Measurements from ENCODE around the gene DCTN2. TPM values are rescaled to one million over a fixed set of nuclear protein-coding genes. Genes with fewer than 3 reads are reported as not detected.

The DCTN2 gene
- total and polyA plus RNA-seq, 4 donors, result 60.0 to 110 (median 84.2) TPM

DNA sequence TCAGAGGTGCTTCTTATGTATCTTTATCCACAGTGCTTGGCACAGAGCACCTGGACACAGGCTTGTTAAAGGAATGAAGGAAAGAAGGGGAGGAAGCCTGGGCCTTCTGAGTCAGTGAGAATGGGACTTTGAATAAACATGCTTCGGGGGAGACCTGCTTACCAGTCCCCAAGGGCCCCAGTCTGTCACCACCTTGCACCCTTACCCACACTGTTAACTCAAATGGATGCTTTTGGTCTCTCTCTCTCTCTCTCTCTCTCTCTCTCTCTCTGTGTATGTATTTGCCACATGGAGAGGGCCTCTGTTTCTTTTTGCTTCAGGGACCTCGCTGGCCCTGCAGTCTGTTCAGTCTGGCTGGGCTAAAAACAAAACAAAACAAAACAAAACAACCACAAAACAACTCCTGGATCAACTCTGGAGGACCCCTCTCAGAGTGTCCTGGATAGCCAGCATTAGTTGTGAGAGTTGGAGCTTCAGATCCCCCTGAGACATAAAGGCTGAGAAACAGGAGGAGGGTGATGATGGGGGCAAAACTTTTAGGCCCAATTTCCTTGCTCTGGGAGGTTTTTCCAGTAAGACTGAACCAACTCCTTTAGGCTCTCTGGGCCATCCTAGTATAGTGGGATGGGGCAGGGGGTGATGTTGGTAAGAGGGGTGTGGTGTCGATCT is 4.8 kb upstream of the DCTN2 start:
- H3K9ac ChIP-seq (ENCODE audit: insufficient read depth in 1 of 2, low read length in 2 of 2), result no peak overlapping the region
- no peaks in the 10 kb centered on the region for H3K36me3 ChIP-seq (ENCODE audit: control insufficient read depth in 4 of 4, insufficient read depth in 4 of 4, low read length in 4 of 4)
- TF ChIP-seq, protein P1, sequence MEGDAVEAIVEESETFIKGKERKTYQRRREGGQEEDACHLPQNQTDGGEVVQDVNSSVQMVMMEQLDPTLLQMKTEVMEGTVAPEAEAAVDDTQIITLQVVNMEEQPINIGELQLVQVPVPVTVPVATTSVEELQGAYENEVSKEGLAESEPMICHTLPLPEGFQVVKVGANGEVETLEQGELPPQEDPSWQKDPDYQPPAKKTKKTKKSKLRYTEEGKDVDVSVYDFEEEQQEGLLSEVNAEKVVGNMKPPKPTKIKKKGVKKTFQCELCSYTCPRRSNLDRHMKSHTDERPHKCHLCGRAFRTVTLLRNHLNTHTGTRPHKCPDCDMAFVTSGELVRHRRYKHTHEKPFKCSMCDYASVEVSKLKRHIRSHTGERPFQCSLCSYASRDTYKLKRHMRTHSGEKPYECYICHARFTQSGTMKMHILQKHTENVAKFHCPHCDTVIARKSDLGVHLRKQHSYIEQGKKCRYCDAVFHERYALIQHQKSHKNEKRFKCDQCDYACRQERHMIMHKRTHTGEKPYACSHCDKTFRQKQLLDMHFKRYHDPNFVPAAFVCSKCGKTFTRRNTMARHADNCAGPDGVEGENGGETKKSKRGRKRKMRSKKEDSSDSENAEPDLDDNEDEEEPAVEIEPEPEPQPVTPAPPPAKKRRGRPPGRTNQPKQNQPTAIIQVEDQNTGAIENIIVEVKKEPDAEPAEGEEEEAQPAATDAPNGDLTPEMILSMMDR (IDR thresholded peaks at IDR 0.05; ENCODE audit: control extremely low read depth, extremely low read depth), result no peak
- peak in 1 of 3 donors; percentile 0 for DNase-seq
- H3K27me3 ChIP-seq (ENCODE audit: control insufficient read depth in 3 of 3, insufficient read depth in 3 of 3, low read length in 2 of 3), result peaks cover 0 to 46% (median 25%) of the 10 kb centered on the region in 3 donors
- H3K4me3 ChIP-seq, result no peak overlapping the region
- ATAC-seq (ENCODE audit: insufficient read depth, low FRiP score), result no peak
- no peaks in the 10 kb centered on the region for H3K9me3 ChIP-seq (ENCODE audit: control insufficient read depth in 4 of 4, insufficient read depth in 3 of 4, low read length in 3 of 4)
- WGBS, 2 donors, result 81 to 89% methylated on average over 3 of the region's 3 CpGs
- H3K4me1 ChIP-seq (ENCODE audit: control insufficient read depth in 5 of 5, insufficient read depth in 5 of 5, low read length in 5 of 5), result peaks cover 0 to 5% (median 0%) of the 10 kb centered on the region in 5 donors
- H3K27ac ChIP-seq (ENCODE audit: low read depth in 1 of 2, low read length in 1 of 2), result no peak overlapping the region

DNA sequence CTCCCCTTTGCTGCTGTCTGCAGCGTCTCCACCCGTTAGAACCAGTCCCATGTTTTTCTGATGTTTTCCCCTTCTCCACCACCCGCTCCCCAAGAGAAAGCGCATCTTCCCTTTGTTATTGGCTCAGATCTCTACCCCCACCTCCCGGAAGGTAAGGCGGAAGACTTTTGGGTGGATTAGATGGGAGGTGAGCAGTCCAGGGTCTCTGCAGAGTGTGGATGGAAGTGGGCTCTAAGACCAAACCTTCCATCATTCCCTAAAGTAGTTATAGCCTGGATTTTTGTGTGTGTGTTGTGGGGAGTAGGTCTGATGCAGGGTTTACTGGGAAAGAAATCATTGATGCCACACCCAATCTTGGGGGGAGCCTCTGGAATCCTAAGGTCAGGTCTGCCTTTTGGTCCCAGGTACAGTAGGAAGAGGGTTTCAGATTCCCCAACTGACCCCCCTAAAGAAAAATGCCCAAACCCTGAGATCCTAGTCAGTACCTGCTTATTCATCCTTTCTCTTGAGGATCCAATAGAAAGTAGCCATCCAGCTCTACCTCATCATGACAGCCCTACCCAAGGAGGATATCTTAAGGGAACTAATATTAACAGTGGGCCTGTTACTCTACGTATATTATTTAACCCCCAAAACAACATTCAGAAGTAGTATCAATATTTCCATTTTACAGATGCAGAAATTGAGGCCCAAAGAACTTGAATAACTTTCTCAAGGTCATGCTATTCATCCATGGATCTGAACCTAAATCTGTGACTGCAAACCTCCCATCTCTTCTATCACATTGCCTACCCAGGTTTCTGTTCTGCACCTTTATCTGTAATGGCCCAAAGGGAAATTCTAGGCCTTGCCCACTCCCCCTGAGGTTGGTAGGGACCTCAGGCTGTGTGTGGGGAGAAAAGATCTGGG is 3.9 kb upstream of the DCTN2 start:
- H3K9me3 ChIP-seq (ENCODE audit: control insufficient read depth in 4 of 4, insufficient read depth in 3 of 4, low read length in 3 of 4), result no peaks in the 10 kb centered on the region
- DNase-seq, result no peak
- no peak overlapping the region for H3K4me3 ChIP-seq
- H3K36me3 ChIP-seq (ENCODE audit: control insufficient read depth in 4 of 4, insufficient read depth in 4 of 4, low read length in 4 of 4), result no peaks in the 10 kb centered on the region
- H3K9ac ChIP-seq (ENCODE audit: insufficient read depth in 1 of 2, low read length in 2 of 2), result no peak overlapping the region
- 73 to 80% methylated on average over 7 of the region's 7 CpGs for WGBS, 2 donors
- no peak for ATAC-seq (ENCODE audit: insufficient read depth, low FRiP score)
- TF ChIP-seq, protein P1 (IDR thresholded peaks at IDR 0.05; ENCODE audit: control extremely low read depth, extremely low read depth), result no peak
- no peak overlapping the region for H3K27ac ChIP-seq (ENCODE audit: low read depth in 1 of 2, low read length in 1 of 2)
- peaks cover 0 to 46% (median 25%) of the 10 kb centered on the region in 3 donors for H3K27me3 ChIP-seq (ENCODE audit: control insufficient read depth in 3 of 3, insufficient read depth in 3 of 3, low read length in 2 of 3)
- H3K4me1 ChIP-seq (ENCODE audit: control insufficient read depth in 5 of 5, insufficient read depth in 5 of 5, low read length in 5 of 5), result peaks cover 1 to 11% (median 5%) of the 10 kb centered on the region in 5 donors

DNA sequence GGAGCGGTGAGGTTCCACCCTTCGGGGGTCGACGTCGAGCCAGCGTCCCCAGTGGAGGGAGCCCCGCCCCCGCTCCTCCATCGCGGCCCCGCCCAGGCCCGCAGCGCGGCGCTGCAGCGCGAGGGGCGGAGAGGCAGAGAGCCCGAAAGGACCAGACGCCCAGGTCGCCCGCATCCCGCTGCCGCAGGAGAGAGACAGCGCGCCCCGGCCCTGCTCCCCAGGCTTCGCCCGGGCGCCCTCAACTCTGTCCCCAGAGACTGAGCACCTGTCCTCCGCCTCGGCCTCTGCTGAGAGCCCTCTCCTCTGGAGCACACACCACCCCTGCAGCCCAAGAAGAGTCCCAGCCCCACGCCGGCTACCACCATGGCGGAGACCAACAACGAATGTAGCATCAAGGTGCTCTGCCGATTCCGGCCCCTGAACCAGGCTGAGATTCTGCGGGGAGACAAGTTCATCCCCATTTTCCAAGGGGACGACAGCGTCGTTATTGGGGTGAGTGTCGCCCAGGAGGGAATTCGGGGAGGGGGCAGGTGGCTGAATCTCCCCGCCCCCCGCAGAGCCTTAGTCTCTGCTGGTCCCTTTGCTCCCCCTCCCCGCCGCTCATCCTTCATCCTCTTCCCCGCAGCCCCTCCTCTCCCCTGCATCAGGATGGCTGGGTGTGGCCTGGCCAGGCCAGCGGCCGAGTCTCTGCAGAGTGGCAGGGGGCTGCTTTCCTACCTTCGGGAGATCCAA is 3.1 kb upstream of the DCTN2 start, which contains the start of gene KIF5A:
Gene KIF5A, plus strand, starts transcription at position 136 of the 732 bp plus-strand sequence. Its CDS starts 228 bp downstream, at position 364.
- DNase-seq, result peak in 1 of 3 donors; percentile 37
- Histone ChIP-seq H3K9ac (ENCODE audit: insufficient read depth in 1 of 2, low read length in 2 of 2) (no peak within 1 kb of the TSS), H3K27me3 (ENCODE audit: control insufficient read depth in 3 of 3, insufficient read depth in 3 of 3, low read length in 2 of 3) (peaks cover 0 to 46% (median 25%) of the 10 kb centered on the region in 3 donors), H3K36me3 (ENCODE audit: control insufficient read depth in 4 of 4, insufficient read depth in 4 of 4, low read length in 4 of 4) (no peaks in the 10 kb centered on the region), H3K27ac (ENCODE audit: low read depth in 1 of 2, low read length in 1 of 2) (no peak within 1 kb of the TSS), H3K4me3 (peak within 1 kb of the TSS; percentile 17), H3K4me1 (ENCODE audit: control insufficient read depth in 5 of 5, insufficient read depth in 5 of 5, low read length in 5 of 5) (peaks cover 5 to 14% (median 8%) of the 10 kb centered on the region in 5 donors), H3K9me3 (ENCODE audit: control insufficient read depth in 4 of 4, insufficient read depth in 3 of 4, low read length in 3 of 4) (no peaks in the 10 kb centered on the region)
- no peak for ATAC-seq (ENCODE audit: insufficient read depth, low FRiP score)
- 6% methylated on average over 41 to 52 of the region's 52 CpGs for WGBS, 2 donors
- TF ChIP-seq, protein P1 (IDR thresholded peaks at IDR 0.05; ENCODE audit: control extremely low read depth, extremely low read depth), result no peak

Data from lung (tissue), 12 donors.